Measurements from ENCODE around the gene AKAP6. TPM values are rescaled to one million over a fixed set of nuclear protein-coding genes. Genes with fewer than 3 reads are reported as not detected.

The AKAP6 gene
- polyA plus RNA-seq, 12 donors = 20.1 to 83.2 (median 62.1) TPM; not detected in 1

Other genes starting within 250 kb of the AKAP6 start
- gene RNU6-7, start 127.3 kb upstream of the AKAP6 start, polyA plus RNA-seq (ENCODE audit: insufficient read length in 12 of 12) = not detected
- not detected for gene RNU6-8, start 126.0 kb upstream of the AKAP6 start, polyA plus RNA-seq (ENCODE audit: insufficient read length in 12 of 12)

All from muscle of arm (tissue), 12 donors.